ENCODE measurements around the gene MMRN2.
"Not testable (repeated sequence)": the region's sequence is repeated elsewhere in the genome, so short reads cannot be mapped to it uniquely, and the experiment has no call there.

The MMRN2 gene

GRCh38 chr10:86956848-86957448 is 467 bp downstream of the MMRN2 start:
- no peak for DNase-seq (ENCODE audit: low read depth in 2 of 2)

- no peak for DNase-seq (ENCODE audit: low read depth in 2 of 2)
These were observed 1.1 kb downstream of the MMRN2 start for GRCh38 chr10:86956195-86956847.

GRCh38 chr10:86955501-86956194 is 1.8 kb downstream of the MMRN2 start:
- no peak for DNase-seq (ENCODE audit: low read depth in 2 of 2)

- no peak for DNase-seq (ENCODE audit: low read depth in 2 of 2)
These were observed 2.5 kb downstream of the MMRN2 start for GRCh38 chr10:86954681-86955500.

GRCh38 chr10:86953747-86954680 is 3.4 kb downstream of the MMRN2 start:
- no peak for DNase-seq (ENCODE audit: low read depth in 2 of 2)

- not testable (repeated sequence) for DNase-seq (ENCODE audit: low read depth in 2 of 2)
These were observed 4.7 kb downstream of the MMRN2 start for GRCh38 chr10:86952697-86953096.

- DNase-seq (ENCODE audit: low read depth in 2 of 2): no peak
These were observed 5.3 kb downstream of the MMRN2 start for GRCh38 chr10:86952106-86952505.

GRCh38 chr10:86951184-86951761 is 6.1 kb downstream of the MMRN2 start:
- DNase-seq (ENCODE audit: low read depth in 2 of 2): no peak

GRCh38 chr10:86950349-86950748 is 7.1 kb downstream of the MMRN2 start:
- DNase-seq (ENCODE audit: low read depth in 2 of 2): no peak

- not testable (repeated sequence) for DNase-seq (ENCODE audit: low read depth in 2 of 2)
These were observed 9.6 kb downstream of the MMRN2 start for GRCh38 chr10:86947806-86948205.

GRCh38 chr10:86946213-86947155 is 10.9 kb downstream of the MMRN2 start:
- DNase-seq (ENCODE audit: low read depth in 2 of 2): no peak

- no peak for DNase-seq (ENCODE audit: low read depth in 2 of 2)
These were observed 11.8 kb downstream of the MMRN2 start for GRCh38 chr10:86945361-86946212.

- DNase-seq (ENCODE audit: low read depth in 2 of 2): no peak
These were observed 12.5 kb downstream of the MMRN2 start for GRCh38 chr10:86944907-86945306.

GRCh38 chr10:86944471-86944870 is 12.9 kb downstream of the MMRN2 start:
- DNase-seq (ENCODE audit: low read depth in 2 of 2): no peak

- no peak for DNase-seq (ENCODE audit: low read depth in 2 of 2)
These were observed 13.4 kb downstream of the MMRN2 start for GRCh38 chr10:86944031-86944419.

GRCh38 chr10:86943316-86944030 is 13.9 kb downstream of the MMRN2 start:
- no peak for DNase-seq (ENCODE audit: low read depth in 2 of 2)

- no peak for DNase-seq (ENCODE audit: low read depth in 2 of 2)
These were observed 14.7 kb downstream of the MMRN2 start for GRCh38 chr10:86942441-86943315.

Data from stimulated activated CD8-positive, alpha-beta memory T cell treated with anti-CD3 and anti-CD28 coated beads, Interleukin-2, amount 100 ng/mL, for 48 hours (primary cell).